Endothelial cell (in vitro differentiated cells): ENCODE results near the gene S1PR2. TPM values are rescaled to one million over a fixed set of nuclear protein-coding genes. Genes with fewer than 3 reads are reported as not detected.
A peak's percentile ranks its signal among the peaks of the same experiment; 100 is the strongest.

ENCODE experiments used
- DNase-seq: peaks from one replicate; pipeline ENCODE4 v3.0.0; 2021; ENCODE audit warnings: low spot score
- H3K27ac Mint-ChIP-seq: one replicate; pipeline ENCODE4 v1.8.0; 2021; ENCODE audit warnings: mixed read lengths, inconsistent platforms; ENCODE audit not compliant: unreplicated experiment
- H3K27me3 Mint-ChIP-seq: one replicate; pipeline ENCODE4 v1.8.0; 2021; ENCODE audit warnings: mild to moderate bottlenecking, moderate library complexity, mixed read lengths, inconsistent platforms; ENCODE audit not compliant: unreplicated experiment
- H3K36me3 Mint-ChIP-seq: one replicate; pipeline ENCODE4 v1.8.0; 2021; ENCODE audit warnings: mild to moderate bottlenecking, low read depth, mixed read lengths, inconsistent platforms; ENCODE audit not compliant: unreplicated experiment
- H3K4me1 Mint-ChIP-seq: one replicate; pipeline ENCODE4 v1.8.0; 2021; ENCODE audit warnings: mild to moderate bottlenecking, mixed read lengths, inconsistent platforms; ENCODE audit not compliant: unreplicated experiment
- H3K4me3 Mint-ChIP-seq: one replicate; pipeline ENCODE4 v1.8.0; 2021; ENCODE audit warnings: mild to moderate bottlenecking, mixed read lengths, inconsistent platforms; ENCODE audit not compliant: unreplicated experiment
- H3K9me3 Mint-ChIP-seq: one replicate; pipeline ENCODE4 v1.8.0; 2021; ENCODE audit warnings: mixed read lengths, inconsistent platforms; ENCODE audit not compliant: unreplicated experiment
- CTCF ChIP-seq: fragments of 200-600 bp; sonication (generic); IDR thresholded peaks from one replicate; pipeline ENCODE4 v1.5.0; 2021; ENCODE audit warnings: antibody characterized with exemption; ENCODE audit not compliant: unreplicated experiment
- total RNA-seq: library from RNA; stranded (reverse); fragmentation: NEBNext Ultra II Directional; extraction: Animal tissue kit (Norgen Biotek cat#: 25700); gene quantifications from one replicate; pipeline ENCODE4 v1.2.1, GENCODE V29; 2021; ENCODE audit not compliant: unreplicated experiment

S1PR2 gene
- total RNA-seq, 1 donor from 2014 or later = 9.3 TPM

GRCh38 chr19:10269333-10270179 lies 38.4 kb upstream of the S1PR2 start:
- H3K9me3 Mint-ChIP-seq = no peaks in the 10 kb centered on the region
- TF ChIP-seq CTCF = peak; percentile 86
- DNase-seq = peak; percentile 95
- peaks cover 17% of the 10 kb centered on the region for H3K27me3 Mint-ChIP-seq
- no peak overlapping the region for H3K4me3 Mint-ChIP-seq
- H3K4me1 Mint-ChIP-seq = peaks cover 14% of the 10 kb centered on the region
- no peaks in the 10 kb centered on the region for H3K36me3 Mint-ChIP-seq
- H3K27ac Mint-ChIP-seq = peak overlapping the region; percentile 99

GRCh38 chr19:10268071-10268470 lies 36.9 kb upstream of the S1PR2 start:
- peak overlapping the region; percentile 71 for H3K4me3 Mint-ChIP-seq
- peaks cover 15% of the 10 kb centered on the region for H3K27me3 Mint-ChIP-seq
- peak overlapping the region; percentile 99 for H3K27ac Mint-ChIP-seq
- peaks cover 14% of the 10 kb centered on the region for H3K4me1 Mint-ChIP-seq
- no peak for TF ChIP-seq CTCF
- no peaks in the 10 kb centered on the region for H3K36me3 Mint-ChIP-seq
- H3K9me3 Mint-ChIP-seq = no peaks in the 10 kb centered on the region
- DNase-seq = peak; percentile 44

GRCh38 chr19:10266706-10267105 lies 35.6 kb upstream of the S1PR2 start:
- H3K27ac Mint-ChIP-seq = peak overlapping the region; percentile 78
- peaks cover under 1% of the 10 kb centered on the region for H3K36me3 Mint-ChIP-seq

GRCh38 chr19:10262771-10263170 lies 31.6 kb upstream of the S1PR2 start:
- TF ChIP-seq CTCF = no peak
- Mint-ChIP-seq H3K36me3 (peaks cover 6% of the 10 kb centered on the region), H3K9me3 (no peaks in the 10 kb centered on the region), H3K4me3 (no peak overlapping the region), H3K4me1 (peaks cover under 1% of the 10 kb centered on the region), H3K27ac (no peak overlapping the region), H3K27me3 (peaks cover 6% of the 10 kb centered on the region)
- no peak for DNase-seq

More at GRCh38 chr19:10266706-10267105, 35.6 kb upstream of the S1PR2 start:
- no peak for TF ChIP-seq CTCF
- peaks cover 14% of the 10 kb centered on the region for H3K4me1 Mint-ChIP-seq
- no peaks in the 10 kb centered on the region for H3K9me3 Mint-ChIP-seq
- H3K27me3 Mint-ChIP-seq = peaks cover 15% of the 10 kb centered on the region
- DNase-seq = no peak
- peak overlapping the region; percentile 27 for H3K4me3 Mint-ChIP-seq

- no peak overlapping the region for H3K27ac Mint-ChIP-seq
- no peak for TF ChIP-seq CTCF
- DNase-seq = no peak
- no peak overlapping the region for H3K4me3 Mint-ChIP-seq
- peaks cover 9% of the 10 kb centered on the region for H3K27me3 Mint-ChIP-seq
- H3K36me3 Mint-ChIP-seq = peaks cover 22% of the 10 kb centered on the region
- no peaks in the 10 kb centered on the region for H3K4me1 Mint-ChIP-seq
- H3K9me3 Mint-ChIP-seq = no peaks in the 10 kb centered on the region
Observed at GRCh38 chr19:10260141-10260584, 29.0 kb upstream of the S1PR2 start.
